HG03521 (cell line): ENCODE results near the gene IQCE.
A peak's percentile ranks its signal among the peaks of the same experiment; 100 is the strongest.
"Not testable (repeated sequence)": the region's sequence is repeated elsewhere in the genome, so short reads cannot be mapped to it uniquely, and the experiment has no call there.

ENCODE experiments used
- ATAC-seq: cut with Tn5 transposase; IDR thresholded peaks from one replicate; pipeline ENCODE4 v1.9.1; 2021; ENCODE audit warnings: mild to moderate bottlenecking, moderate library complexity; ENCODE audit not compliant: unreplicated experiment

Gene IQCE

DNA sequence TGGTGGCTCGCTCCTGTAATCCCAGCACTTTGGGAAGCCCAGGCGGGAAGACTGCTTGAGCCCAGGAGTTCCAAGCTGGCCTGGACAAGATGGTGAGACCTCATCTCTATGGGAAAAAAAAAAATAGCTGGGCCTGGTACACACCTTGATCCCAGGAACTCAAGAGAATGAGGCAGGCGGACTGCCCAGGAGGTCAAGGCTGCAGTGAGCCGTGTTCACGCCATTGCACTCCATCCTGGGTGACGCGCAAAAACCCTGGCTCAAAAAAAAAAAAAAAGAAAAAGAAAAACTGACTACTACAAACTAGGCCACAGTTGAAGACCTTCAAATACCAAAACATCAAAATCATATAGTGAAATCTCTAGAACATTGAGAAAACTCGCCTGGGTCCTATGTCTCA is 7.4 kb upstream of the IQCE start:
- ATAC-seq: no peak

DNA sequence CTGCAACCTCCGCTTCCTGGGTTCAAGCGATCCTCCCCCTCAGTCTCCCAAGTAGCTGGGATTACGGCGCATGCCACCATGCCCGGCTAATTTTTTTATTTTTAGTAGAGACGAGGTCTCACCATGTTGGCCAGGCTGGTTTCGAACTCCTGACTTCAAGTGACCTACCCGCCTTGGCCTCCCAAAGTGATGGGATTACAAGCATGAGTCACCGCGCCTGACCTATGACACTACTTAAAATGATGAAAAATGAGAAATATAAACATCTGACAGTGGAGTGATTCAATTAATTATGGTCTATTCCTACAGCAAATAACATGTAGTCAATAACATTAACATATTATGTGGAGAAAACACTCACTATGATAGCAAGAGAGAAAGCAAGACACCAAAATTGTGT is 5.7 kb upstream of the IQCE start:
- ATAC-seq: no peak

DNA sequence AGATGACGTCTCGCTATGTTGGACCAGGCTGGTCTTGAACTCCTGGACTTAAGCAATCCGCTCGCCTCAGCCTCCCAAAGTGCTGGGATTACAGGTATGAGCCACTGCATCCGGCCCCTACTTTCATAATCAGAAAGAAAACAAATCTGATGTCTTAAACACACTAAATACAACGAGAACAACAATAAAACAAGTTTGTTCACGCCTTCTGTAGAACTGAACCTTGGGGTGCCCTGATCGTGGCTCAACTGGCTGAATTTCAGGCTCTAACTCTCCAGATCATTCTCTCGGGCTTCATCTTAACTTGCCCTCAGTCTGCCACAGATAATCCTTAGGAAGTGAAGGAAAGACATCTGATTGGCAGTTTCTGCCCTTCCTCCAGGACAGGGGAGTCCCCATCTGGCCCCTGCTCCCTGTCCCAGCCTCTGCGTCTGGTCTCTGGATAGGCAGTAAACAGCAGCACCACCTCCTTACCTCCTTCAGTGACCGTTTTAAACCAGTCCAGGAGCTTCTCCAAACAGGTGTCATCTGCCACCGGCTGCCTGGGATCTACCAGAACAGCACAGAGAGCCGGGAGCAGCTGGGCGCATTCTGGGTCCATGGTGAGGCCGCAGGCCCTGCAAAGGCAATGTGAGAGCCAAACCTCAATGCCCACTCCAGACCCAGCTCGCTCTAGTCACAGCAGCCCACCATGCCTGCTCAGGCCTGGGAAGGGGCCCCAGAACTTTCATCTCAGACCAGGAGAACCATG is 4.8 kb upstream of the IQCE start:
- no peak for ATAC-seq

DNA sequence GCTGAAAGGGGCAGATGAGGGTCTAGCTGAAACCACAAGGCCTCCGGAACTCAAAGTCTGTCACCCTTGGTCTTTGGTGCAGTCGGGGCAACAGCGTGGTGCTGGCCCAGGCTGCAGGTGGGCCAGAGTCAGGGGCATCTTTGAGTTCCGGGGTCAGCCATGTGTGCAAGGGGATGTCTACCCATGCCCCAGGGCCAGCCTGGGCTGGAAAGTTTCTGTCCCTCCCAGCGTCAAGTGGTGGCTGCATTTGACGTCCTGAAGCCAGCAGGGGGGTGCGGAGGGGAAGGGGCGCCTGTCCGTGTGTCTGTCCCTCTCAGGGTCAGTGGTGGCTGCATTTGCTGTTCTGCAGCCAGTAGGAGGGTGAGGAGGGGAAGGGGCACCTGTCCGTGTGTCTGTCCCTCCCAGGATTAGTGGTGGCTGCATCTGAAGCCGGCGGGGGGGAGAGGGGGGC is 4.1 kb upstream of the IQCE start:
- no peak for ATAC-seq

DNA sequence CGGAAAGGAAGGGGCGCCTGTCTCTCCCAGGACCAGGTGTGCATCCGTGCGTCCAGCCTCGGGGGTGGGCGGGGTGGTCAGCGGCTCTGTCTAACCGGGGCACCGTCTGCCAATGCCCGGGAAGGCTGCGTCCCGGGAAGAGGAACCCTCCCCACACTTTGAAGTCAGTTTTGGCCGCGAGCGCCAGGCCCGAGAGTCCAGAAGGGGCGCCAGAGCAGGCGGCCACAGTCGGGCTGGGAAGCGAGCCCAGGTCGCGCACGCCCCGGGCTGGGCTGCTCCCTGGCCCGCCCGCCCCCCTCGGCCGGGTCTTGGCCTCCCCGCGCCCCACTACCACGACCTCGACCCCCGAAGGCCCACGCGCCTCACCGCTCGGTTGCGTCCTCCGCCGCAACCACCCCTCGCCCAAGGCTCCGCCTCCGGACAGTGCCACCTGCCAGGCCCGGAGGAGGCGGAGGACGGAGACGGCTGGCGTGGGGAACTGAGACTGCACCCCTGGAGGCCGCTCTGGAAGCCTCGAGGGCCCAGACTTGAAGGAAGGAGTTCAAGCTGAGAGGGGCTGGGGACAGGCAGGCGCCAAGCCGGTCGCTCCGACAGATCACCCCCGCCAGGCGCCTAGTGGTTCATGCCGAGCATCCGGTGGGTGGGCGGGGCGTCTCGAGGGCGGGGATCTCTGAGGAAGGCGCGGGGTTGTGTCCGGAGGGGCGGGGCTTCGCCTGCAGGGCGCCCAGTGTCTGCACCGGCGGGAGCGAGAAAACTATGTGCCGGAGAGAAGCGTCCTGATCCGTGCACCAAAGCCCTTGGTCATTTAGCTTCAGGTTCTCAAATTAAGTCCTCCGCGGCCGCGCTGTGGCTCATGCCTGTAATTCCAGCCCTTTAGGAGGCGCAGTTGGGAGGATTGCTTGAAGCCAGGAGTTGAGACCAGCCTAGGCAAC is 3.4 kb upstream of the IQCE start, which contains the start of gene BRAT1:
BRAT1 (minus strand) TSS at position 404 of the 932 bp plus-strand sequence. CDS start 1,093 bp downstream, outside the sequence.
- peak; percentile 65 for ATAC-seq

DNA sequence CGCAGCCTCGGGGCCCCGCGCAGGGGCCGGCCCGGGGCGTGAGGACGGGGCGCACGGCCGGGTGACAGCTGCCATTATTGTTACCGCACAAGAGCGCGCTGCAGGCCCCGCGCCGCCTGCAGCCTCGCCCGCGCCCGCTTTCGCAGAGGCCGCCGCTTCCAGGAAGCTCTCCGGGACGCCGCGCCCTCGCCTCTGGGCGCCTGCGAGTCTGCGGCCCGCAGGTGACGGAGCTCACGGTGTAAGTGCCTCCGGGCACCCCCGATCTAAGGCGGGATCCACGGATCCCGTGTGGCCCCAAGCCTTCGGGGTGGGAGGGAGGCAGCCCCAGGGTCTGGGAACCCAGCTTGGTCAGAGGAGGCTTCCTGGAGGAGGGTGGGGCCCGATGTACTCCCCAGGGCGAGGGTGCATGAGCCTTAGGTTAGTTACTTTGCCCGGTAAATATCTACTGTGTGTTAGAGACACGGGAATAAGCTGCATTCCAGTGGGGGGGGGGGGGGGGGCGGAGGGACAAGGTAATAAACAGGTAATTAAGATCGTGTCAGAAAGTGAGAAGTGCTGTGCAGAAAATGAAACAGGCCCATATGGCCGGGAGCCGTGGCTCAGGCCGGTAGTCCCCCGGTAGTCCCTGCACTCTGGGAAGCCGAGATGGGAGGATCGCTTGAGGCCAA is 638 bp downstream of the IQCE start:
- peak; percentile 6 for ATAC-seq

DNA sequence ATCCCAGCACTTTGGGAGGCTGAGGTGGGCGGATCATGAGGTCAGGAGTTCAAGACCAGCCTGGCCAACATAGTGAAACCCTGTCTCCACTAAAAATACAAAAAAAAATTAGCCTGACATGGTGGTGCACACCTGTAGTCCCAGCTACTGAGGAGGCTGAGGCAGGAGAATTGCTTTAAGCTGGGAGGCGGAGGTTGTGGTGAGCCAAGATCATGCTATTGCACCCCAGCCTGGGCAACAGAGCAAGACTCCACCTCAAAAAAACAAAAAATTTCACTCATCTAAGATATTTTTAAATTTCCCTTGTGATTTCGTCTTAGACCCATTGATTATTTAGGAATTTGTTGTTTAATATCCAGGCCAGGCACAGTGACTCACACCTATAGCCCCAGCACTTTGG is 5.2 kb downstream of the IQCE start:
- not testable (repeated sequence) for ATAC-seq

DNA sequence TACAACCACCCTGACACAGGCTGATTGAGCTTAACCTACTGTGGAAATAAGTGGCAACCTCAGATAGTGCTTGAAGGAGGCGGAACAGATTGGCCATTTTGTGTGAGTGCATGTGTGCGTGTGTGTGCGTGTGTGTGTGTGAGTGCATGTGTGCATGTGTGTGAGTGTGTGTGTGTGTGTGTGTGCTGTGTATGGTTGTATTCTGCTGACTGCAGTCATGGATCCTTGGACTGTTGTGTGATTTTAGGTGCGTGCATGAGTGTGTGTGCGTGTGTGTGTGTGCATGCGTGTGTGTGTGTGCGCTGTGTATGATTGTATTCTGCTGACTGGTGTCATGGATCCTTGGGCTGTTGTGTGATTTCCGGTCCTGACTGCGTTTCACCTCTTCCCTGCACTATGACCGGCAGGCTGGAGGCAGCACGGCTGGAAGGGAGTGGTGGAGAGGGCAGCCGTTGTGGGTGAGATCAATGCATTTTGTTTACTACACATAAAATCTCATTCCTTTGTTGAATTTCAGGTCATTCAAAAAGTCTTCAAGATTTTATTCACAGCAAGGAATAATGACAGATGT is 6.3 kb downstream of the IQCE start:
- ATAC-seq: no peak

DNA sequence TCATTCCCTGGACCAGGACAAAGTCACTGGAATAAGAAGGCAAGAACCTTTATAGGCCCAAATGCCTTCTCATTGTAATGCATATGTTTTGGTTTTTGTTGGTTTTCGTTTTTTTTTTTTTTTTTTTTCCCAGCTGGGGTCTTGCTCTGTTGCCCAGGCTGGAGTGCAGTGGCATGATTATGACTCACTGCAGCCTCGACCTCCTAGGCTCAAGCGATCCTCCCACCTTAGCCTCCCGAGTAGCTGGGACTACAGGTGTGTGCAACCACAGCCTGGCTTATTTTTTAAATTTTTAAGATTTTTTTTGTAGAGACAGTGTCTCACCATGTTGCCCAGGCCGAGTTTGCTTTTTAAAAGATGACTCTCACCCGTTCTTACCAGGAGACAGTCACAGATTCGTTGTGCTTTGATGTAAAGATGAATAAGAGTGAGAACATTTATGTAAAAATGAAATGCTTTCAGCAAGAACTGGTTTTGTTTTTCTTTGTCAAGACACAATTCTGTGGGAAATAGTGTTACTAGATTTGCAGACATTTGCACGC is 7.6 kb downstream of the IQCE start:
- ATAC-seq: no peak

DNA sequence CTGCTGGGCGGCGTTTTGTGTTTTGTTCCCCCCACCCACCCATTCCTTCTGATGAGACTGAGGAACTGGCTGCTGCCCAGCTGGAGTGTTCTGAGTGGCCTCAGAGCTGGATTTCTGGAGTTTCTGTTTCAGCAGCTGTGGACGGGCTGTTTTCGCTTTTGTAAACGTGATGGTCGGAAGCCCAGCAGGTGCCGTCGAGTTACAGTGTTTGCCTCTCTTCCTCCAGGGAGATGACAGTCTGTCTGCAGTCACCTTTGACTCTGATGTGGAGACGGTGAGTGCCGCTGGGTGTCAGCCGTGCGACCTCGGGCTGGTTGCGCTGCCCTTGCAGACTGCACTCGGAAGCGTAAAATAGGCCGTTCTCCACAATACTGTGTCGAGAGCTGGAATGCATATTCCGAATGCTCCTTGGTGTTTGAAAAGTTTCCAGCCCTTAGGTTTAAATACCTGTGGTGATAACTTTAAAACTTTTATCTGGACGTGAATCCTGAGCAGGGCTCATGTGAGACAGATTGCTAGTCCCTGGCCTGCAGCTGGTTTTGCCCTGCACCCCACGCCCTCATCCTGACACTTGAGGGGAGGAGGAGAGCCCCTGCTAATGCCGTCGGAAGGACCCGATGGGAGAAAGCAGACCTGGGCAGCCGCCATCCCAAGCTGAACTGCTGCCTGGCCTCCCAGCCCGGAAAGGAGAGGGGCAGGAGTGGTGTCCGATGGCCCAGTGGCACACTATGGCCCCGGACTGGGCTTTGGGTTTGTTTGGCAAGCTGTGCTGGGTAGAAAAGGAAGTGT is 8.3 kb downstream of the IQCE start:
- no peak for ATAC-seq

DNA sequence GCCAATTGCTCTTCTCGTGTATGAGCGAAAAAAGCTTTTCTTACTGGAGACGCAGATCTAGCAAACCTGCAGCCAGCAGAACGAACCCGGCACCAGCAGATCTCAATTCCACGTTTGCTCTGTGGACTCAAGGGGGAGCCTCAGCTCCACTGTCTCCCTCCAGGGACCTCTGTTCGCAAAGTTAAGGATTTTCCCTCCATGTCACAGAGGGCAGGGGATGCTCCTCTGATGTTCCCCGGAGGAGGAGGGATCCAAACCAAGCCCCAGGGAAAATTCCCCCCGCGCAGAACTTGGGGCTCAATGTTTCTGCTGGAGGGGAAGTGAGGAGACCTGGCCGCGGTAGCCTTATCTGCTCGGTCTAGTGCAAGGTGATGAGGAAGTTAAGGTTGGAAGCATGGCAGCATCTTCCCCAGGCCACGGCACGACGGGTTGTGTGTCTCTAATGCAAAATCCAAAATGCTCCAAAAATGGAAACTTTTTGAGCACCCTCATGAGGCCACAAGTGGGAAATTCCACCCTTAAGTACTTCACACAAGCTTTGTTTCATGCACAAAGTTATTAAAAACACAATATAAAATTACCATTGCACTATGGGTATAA is 9.0 kb downstream of the IQCE start:
- ATAC-seq: no peak

DNA sequence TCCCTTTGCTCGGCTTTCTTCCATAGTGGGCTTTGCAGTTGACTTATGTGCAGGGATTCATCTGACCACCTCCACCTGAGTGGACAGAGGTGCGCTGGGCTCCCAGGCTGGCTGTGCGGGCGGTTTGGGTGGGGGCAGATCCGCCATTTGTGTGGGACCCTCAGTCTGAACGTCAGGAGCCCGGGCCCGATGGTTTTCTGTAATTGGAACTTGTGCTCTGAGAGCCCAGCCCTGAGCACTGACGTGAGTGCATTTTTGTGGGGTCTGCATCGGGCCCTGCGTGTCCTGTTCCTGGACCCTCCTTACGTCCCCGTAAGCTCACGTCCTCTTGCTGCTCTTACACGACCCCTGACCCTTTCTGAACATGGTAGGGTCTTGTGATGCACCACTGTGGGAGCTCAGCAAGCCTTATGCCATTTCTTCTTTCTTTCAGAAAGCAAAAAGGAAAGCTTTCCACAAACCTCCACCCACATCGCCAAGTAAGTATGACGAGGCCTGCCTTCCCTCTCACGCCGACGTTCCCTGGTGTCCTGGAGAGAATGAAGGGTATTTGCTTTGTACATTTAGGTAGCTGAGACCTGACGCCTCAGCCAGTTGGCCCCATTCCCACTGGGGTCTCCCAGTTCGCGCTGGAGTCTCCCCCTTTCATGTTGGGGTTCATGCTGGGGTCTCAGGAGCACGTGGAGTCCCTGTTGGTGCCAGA is 9.9 kb downstream of the IQCE start:
- ATAC-seq: no peak

DNA sequence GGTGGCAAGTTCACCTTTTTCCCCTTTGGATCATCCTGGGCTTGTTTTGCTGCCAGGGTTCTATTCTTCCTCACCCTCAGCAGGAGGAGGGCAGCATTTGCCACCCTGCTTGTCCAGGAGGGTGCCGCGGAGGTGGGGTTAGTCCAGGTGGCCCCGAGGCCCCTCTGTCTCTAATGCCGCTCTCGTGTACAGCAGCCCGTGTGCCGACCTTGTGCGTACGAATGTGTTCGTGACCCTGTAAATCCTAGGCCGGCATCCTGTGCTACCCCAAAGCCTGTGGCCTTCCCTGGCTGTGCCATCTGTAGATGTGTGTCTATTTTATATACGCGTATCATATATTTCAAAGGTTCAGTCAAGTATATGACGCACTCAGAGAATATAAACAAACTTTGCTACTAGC is 10.6 kb downstream of the IQCE start:
- no peak for ATAC-seq

DNA sequence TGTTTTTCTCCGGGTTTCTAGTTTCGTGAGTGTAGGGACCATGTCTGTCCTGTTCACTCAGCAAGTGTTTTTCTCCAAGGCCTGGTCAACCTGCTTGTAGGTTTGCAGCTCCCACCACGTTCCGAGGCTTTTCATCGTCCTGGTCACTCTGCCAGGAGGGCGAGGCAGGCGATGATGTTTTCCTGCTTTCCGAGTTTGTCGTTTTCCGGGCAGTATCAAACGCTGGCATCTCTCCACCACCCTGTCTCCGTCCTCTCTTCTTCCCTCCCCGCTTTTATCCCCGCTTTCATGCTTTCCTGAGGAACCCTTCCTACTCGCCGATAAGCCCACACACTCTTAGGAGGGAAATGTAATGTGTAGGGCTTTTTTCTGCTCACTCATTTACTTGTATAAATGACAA is 11.2 kb downstream of the IQCE start:
- no peak for ATAC-seq

DNA sequence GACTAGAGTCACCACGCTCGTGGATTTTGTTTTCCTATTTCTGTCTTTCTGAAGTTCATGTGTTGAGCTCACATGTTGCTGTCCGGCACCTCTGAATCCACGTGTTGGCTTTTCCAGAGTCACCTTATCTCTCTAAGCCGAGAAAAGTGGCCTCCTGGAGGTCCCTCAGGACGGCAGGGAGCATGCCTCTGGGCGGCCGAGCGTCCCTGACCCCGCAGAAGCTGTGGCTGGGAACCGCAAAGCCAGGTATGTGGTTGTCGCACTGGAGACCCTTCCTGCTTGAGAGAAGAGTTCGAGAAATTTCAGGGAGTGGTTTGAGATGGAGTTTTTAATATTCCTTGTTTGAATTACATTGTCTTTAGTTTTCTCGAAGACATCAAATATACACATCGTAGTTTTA is 12.6 kb downstream of the IQCE start:
- no peak for ATAC-seq

DNA sequence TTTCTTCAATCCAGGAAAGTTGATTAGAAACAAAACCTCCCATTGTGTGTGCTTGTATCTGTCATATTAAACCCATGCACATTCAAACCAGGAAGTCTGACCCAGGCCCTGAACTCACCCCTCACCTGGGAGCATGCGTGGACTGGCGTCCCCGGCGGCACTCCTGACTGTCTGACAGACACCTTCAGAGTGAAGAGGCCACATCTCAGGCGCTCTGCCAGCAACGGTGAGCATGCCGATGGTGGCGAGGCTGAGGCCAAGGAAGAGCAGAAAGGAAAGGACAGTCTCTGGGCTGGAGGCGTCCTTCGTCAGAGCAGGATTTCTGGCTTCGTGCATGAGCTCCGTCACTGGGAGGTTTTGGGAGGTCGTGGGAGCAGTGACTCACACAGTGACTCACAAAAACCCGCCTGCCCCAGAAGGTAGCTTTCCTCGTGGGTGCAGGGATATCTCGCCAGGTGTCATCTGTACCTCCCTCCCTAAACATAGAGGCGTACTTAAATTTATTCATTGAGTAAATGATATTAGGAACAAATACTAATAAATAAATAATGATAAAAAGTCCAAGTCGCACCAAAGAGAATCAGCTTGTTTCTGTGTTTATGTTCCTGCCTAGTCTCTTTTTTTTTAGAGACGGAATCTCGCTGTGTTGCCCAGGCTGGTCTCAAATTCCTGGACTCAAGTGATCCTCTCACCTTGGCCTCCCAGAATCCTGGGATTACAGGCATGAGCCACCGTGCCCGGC is 13.5 kb downstream of the IQCE start:
- no peak for ATAC-seq

DNA sequence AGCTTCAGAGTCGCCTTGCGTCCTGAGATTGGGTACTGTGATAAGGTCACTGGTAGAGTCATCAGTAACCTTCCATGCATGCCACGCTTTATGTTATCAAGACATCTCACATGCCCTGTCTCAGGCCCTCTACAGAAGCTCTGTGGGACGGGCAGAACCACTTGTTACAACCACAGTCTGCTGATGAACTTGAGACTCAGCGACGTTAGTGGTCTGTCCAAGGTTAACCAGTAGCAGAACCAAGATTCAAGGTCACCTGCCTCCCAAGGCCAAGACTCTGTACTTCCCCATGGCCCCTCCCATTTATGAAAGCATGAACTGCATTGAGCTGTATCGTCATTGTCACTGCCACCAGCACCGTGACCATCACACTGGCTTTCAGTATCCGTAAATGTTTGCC is 15.0 kb downstream of the IQCE start:
- ATAC-seq: no peak

DNA sequence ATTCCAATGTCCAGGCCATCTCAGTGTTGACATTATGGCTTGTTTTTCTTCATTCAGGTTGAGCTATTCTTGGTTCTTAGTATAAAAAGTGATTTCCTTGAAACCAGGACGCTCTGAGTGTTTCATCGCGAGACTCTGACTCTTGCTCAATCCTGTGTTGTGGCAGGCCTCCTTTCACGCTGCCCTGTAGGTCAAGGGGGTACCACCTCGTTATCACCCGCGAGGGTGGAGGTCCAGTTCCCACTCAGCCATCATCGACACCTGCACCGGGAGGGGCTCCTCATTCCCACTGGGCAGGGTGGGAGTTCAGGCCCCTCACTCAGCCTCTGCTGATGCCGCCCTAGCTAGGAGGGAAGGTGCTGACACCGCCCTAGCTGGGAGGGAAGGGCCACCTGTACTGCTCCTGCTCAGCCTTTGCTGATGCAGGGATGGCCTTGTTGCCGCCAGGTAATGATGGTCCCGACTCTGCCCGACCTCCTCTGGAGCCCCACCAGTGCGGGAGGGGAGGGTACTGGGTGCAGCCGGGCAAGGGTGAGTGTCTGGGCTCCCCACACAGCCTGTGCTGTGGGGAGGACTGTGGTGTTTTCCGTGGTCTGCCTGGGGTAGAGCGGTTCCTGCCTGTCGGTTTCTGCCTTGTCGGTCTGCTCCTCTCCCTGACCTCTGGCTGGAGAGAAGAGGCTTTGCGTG is 16.4 kb downstream of the IQCE start:
- no peak for ATAC-seq
